IMR-90 (cell line): ENCODE results near the gene LIN52. TPM values are rescaled to one million over a fixed set of nuclear protein-coding genes. Genes with fewer than 3 reads are reported as not detected.

Experiments used
- ATAC-seq: fragments of 200-7000 bp; cut with Tn5 transposase; 2 replicates; pipeline ENCODE4 v1.9.1; 2020; ENCODE audit warnings: low read depth, mild to moderate bottlenecking, moderate library complexity
- BruUV-seq: library from RNA; stranded (reverse); fragments of 400-500 nt; replicated peaks from 2 replicates; lab custom pipeline; 2021; lab: Mats Ljungman, UMichigan
- CTCF ChIA-PET: fragments of 300-600 bp; formaldehyde crosslinking; extraction: SDS; loops from one replicate; lab custom pipeline; 2021; ENCODE audit warnings: antibody characterized with exemption; lab: Yijun Ruan, JAX
- POLR2A ChIA-PET: fragments of 300-600 bp; sonication (Branson Sonifier 250); formaldehyde crosslinking; loops from one replicate; lab custom pipeline; 2022; ENCODE audit warnings: antibody characterized with exemption; ENCODE audit not compliant: unreplicated experiment; lab: Charles Lee
- DNase-seq: peaks from one replicate; pipeline ENCODE4 v3.0.0; 2013
- H2AFZ ChIP-seq: replicated peaks from 2 replicates; pipeline ENCODE3; 2013; ENCODE audit warnings: low read length, mild to moderate bottlenecking; ENCODE audit not compliant: poor library complexity
- H2AK5ac ChIP-seq: 2 replicates; pipeline ENCODE4 v1.6.1; 2013; ENCODE audit warnings: low read depth, low read length, inconsistent platforms
- H2AK9ac ChIP-seq: replicated peaks from 2 replicates; pipeline ENCODE3; 2013; ENCODE audit warnings: mild to moderate bottlenecking, low read depth, low read length, moderate library complexity; ENCODE audit not compliant: poor library complexity
- H2BK120ac ChIP-seq: 2 replicates; pipeline ENCODE4 v1.6.1; 2013; ENCODE audit warnings: low read depth, low read length, inconsistent platforms
- H2BK15ac ChIP-seq: 3 replicates; pipeline ENCODE4 v1.6.1; 2013; ENCODE audit warnings: low read depth, low read length, inconsistent platforms
- H2BK20ac ChIP-seq: 2 replicates; pipeline ENCODE4 v1.6.1; 2013; ENCODE audit warnings: low read depth, mild to moderate bottlenecking, inconsistent platforms, low read length, moderate library complexity
- H2BK5ac ChIP-seq: 2 replicates; pipeline ENCODE4 v1.6.1; 2013; ENCODE audit warnings: mild to moderate bottlenecking, low read depth, low read length, inconsistent platforms; ENCODE audit not compliant: poor library complexity, severe bottlenecking
- H3K14ac ChIP-seq: replicated peaks from 2 replicates; pipeline ENCODE4 v1.6.1; 2013; ENCODE audit warnings: low read depth, low read length, inconsistent platforms
- H3K18ac ChIP-seq: 2 replicates; pipeline ENCODE4 v1.6.1; 2013; ENCODE audit warnings: low read depth, low read length, control low read depth
- H3K23ac ChIP-seq: 2 replicates; pipeline ENCODE4 v1.6.1; 2013; ENCODE audit warnings: low read depth, low read length, inconsistent platforms
- H3K27ac ChIP-seq: 2 replicates; pipeline ENCODE4 v1.5.1; 2013; ENCODE audit warnings: mild to moderate bottlenecking, control low read depth, low read length; ENCODE audit not compliant: insufficient read depth
- H3K27me3 ChIP-seq: 2 replicates; pipeline ENCODE4 v1.6.1; 2013; ENCODE audit warnings: low read length; ENCODE audit not compliant: control insufficient read depth, insufficient read depth
- H3K36me3 ChIP-seq: 2 replicates; pipeline ENCODE4 v1.6.1; 2013; ENCODE audit warnings: low read length, mixed read lengths; ENCODE audit not compliant: control insufficient read depth, insufficient read depth
- H3K4ac ChIP-seq: 2 replicates; pipeline ENCODE4 v1.6.1; 2013; ENCODE audit warnings: low read depth, low read length, inconsistent platforms
- H3K4me1 ChIP-seq: 2 replicates; pipeline ENCODE4 v1.6.1; 2013; ENCODE audit warnings: low read length, mixed read lengths; ENCODE audit not compliant: control insufficient read depth, insufficient read depth
- H3K4me2 ChIP-seq: 2 replicates; pipeline ENCODE4 v1.6.1; 2013; ENCODE audit warnings: low read depth, mild to moderate bottlenecking, control low read depth, low read length, moderate library complexity
- H3K4me3 ChIP-seq: 2 replicates; pipeline ENCODE4 v1.5.1; 2013; ENCODE audit warnings: low read depth, mild to moderate bottlenecking, control low read depth, low read length, moderate library complexity; ENCODE audit not compliant: insufficient read depth
- H3K56ac ChIP-seq: 2 replicates; pipeline ENCODE4 v1.6.1; 2013; ENCODE audit warnings: low read length, inconsistent platforms; ENCODE audit not compliant: insufficient read depth; ENCODE audit errors: extremely low read depth
- H3K79me1 ChIP-seq, 2 experiments: 2 replicates each; pipeline ENCODE4 v1.6.1; 2013; ENCODE audit warnings: low read length in 2 of 2, inconsistent platforms in 1 of 2, low read depth in 1 of 2
- H3K9ac ChIP-seq: 2 replicates; pipeline ENCODE4 v1.6.1; 2013; ENCODE audit warnings: low read depth, low read length, control low read depth
- H3K9me1 ChIP-seq: 2 replicates; pipeline ENCODE4 v1.6.1; 2013; ENCODE audit warnings: low read length, inconsistent platforms; ENCODE audit not compliant: insufficient read depth
- H3K9me3 ChIP-seq: 2 replicates; pipeline ENCODE4 v1.6.1; 2013; ENCODE audit warnings: low read length; ENCODE audit not compliant: control insufficient read depth, insufficient read depth
- H4K20me1 ChIP-seq: 2 replicates; pipeline ENCODE4 v1.6.1; 2013; ENCODE audit warnings: low read length, inconsistent platforms; ENCODE audit not compliant: insufficient read depth
- H4K5ac ChIP-seq: 2 replicates; pipeline ENCODE4 v1.6.1; 2013; ENCODE audit warnings: mild to moderate bottlenecking, low read depth, low read length, control low read depth
- H4K8ac ChIP-seq, 2 experiments: 2 replicates each; pipeline ENCODE4 v1.6.1; 2013; ENCODE audit warnings: low read depth in 2 of 2, low read length in 2 of 2, control low read depth in 1 of 2, inconsistent platforms in 1 of 2
- H4K91ac ChIP-seq: 2 replicates; pipeline ENCODE4 v1.6.1; 2013; ENCODE audit warnings: low read depth, low read length, inconsistent platforms; ENCODE audit not compliant: insufficient read depth
- BHLHE40 ChIP-seq: fragments of 150-350 bp; IDR thresholded peaks from 2 replicates; pipeline ENCODE4 v1.6.1; 2016; ENCODE audit warnings: mild to moderate bottlenecking, low read depth, low read length
- CEBPB ChIP-seq: IDR thresholded peaks from 2 replicates; pipeline ENCODE4 v1.6.1; 2012; ENCODE audit warnings: low read depth, low read length, improper control_type of control experiment
- CTCF ChIP-seq: conservative IDR thresholded peaks from 2 replicates; pipeline ENCODE4 v1.5.1; 2012; ENCODE audit warnings: mild to moderate bottlenecking, low read depth, low read length, improper control_type of control experiment
- FOS ChIP-seq: fragments of 150-350 bp; IDR thresholded peaks from 2 replicates; pipeline ENCODE4 v1.6.1; 2016; ENCODE audit warnings: low read depth, low read length
- MAFK ChIP-seq: IDR thresholded peaks from 2 replicates; pipeline ENCODE4 v1.6.1; 2012; ENCODE audit warnings: low read depth, low read length, improper control_type of control experiment
- MAZ ChIP-seq: IDR thresholded peaks from 2 replicates; pipeline ENCODE4 v1.6.1; 2012; ENCODE audit warnings: low read depth, mild to moderate bottlenecking, low read length, improper control_type of control experiment, moderate library complexity, borderline replicate concordance
- NFE2L2 ChIP-seq: fragments of 150-350 bp; IDR thresholded peaks from 2 replicates; pipeline ENCODE4 v1.6.1; 2016; ENCODE audit warnings: low read depth, mild to moderate bottlenecking, low read length
- POLR2A ChIP-seq: IDR thresholded peaks from 2 replicates; pipeline ENCODE4 v1.6.1; 2012; ENCODE audit warnings: mild to moderate bottlenecking, low read depth, low read length
- RAD21 ChIP-seq: IDR thresholded peaks from 2 replicates; pipeline ENCODE4 v1.6.1; 2012; ENCODE audit warnings: low read length, improper control_type of control experiment
- RCOR1 ChIP-seq: IDR thresholded peaks from 2 replicates; pipeline ENCODE4 v1.6.1; 2012; ENCODE audit warnings: mild to moderate bottlenecking, low read length, improper control_type of control experiment; ENCODE audit not compliant: insufficient replicate concordance
- RFX5 ChIP-seq: IDR thresholded peaks from 2 replicates; pipeline ENCODE4 v1.8.0; 2012; ENCODE audit warnings: low read depth, mild to moderate bottlenecking, low read length, moderate library complexity
- SMC3 ChIP-seq: fragments of 150-350 bp; IDR thresholded peaks from 2 replicates; pipeline ENCODE4 v1.6.1; 2016; ENCODE audit warnings: low read depth, mild to moderate bottlenecking, antibody characterized with exemption, low read length, moderate library complexity
- WGBS, 2 experiments: methylation state at CpG; one replicate each; pipeline versions ENCODE4 v1.1.5 to v1.1.7; 2013; ENCODE audit warnings: missing lambda C conversion rate in 2 of 2; ENCODE audit not compliant: insufficient read length in 1 of 2; ENCODE audit errors: extremely low coverage in 2 of 2; 5-methylcytosine and 5-hydroxymethylcytosine counted together
- dilution Hi-C: fragments of 300-500 bp; cut with HindIII; formaldehyde crosslinking; loops from one replicate; pipeline ENCODE4 v1.14.3; 2018; ENCODE audit warnings: low sequenced_read_pairs; ENCODE audit not compliant: unreplicated experiment
- in situ Hi-C: fragments of 300-500 bp; cut with MboI; formaldehyde crosslinking; loops from 3 replicates; pipeline ENCODE4 v1.14.3; 2019; ENCODE audit warnings: low sequenced_read_pairs, inconsistent platforms, mixed read lengths
- intact Hi-C: fragments of 100-400 bp; cut with micrococcal nuclease; formaldehyde crosslinking; loops from 2 replicates; pipeline ENCODE4 v1.10.0; 2022
- polyA plus RNA-seq, 3 experiments: library from polyadenylated mRNA; depleted of rRNA; stranded (reverse); fragments of >200 nt; gene quantifications; 2 replicates each; pipeline ENCODE4 v1.2.3, GENCODE V29; 2012; ENCODE audit warnings: low replicate concordance in 1 of 3
- total RNA-seq: library from RNA; depleted of rRNA; stranded (reverse); fragments of >200 nt; gene quantifications from 2 replicates; pipeline ENCODE4 v1.2.3, GENCODE V29; 2012
- TF ChIP-seq, protein P1 (sequence below): fragments of 150-350 bp; IDR thresholded peaks from 2 replicates; pipeline ENCODE4 v1.6.1; 2017; ENCODE audit warnings: mild to moderate bottlenecking, antibody characterized with exemption, low read length, low read depth

The LIN52 gene
- total and polyA plus RNA-seq, 2 of the 4 experiments (the other 2 are of a cell fraction), result 6.1 to 11.5 TPM

GRCh38 chr14:74127634-74128033, 42.9 kb downstream of the LIN52 start:
- Histone ChIP-seq H3K14ac (no peak overlapping the region), H3K4ac (no peak overlapping the region), H2AK5ac (no peak overlapping the region), H2BK5ac (no peak overlapping the region), H3K79me1 (no peaks in the 10 kb centered on the region), H3K18ac (no peak overlapping the region), H2BK120ac (no peak overlapping the region), H3K9me1 (no peaks in the 10 kb centered on the region), H3K27ac (no peak overlapping the region), H2AFZ (no peak overlapping the region), H3K4me2 (no peak overlapping the region), H2BK15ac (no peak overlapping the region), H3K9me3 (no peaks in the 10 kb centered on the region), H3K9ac (no peak overlapping the region), H3K56ac (no peak overlapping the region), H3K23ac (no peak overlapping the region), H4K5ac (no peak overlapping the region), H3K27me3 (no peaks in the 10 kb centered on the region), H3K4me1 (no peaks in the 10 kb centered on the region), H2BK20ac (no peak overlapping the region), H3K36me3 (peaks cover 1% of the 10 kb centered on the region; the same call in 1 of the 2 replicates), H4K8ac (no peak overlapping the region), H4K91ac (no peak overlapping the region), H4K20me1 (no peaks in the 10 kb centered on the region), H3K4me3 (no peak overlapping the region), H2AK9ac (no peak overlapping the region)
- DNase-seq, result no peak
- no TSS peak for BruUV-seq
- TF ChIP-seq RCOR1, result no peak
- TF ChIP-seq CEBPB, result no peak
- TF ChIP-seq POLR2A, result no peak
- TF ChIP-seq, protein P1, sequence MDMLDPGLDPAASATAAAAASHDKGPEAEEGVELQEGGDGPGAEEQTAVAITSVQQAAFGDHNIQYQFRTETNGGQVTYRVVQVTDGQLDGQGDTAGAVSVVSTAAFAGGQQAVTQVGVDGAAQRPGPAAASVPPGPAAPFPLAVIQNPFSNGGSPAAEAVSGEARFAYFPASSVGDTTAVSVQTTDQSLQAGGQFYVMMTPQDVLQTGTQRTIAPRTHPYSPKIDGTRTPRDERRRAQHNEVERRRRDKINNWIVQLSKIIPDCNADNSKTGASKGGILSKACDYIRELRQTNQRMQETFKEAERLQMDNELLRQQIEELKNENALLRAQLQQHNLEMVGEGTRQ, result no peak
- TF ChIP-seq NFE2L2, result no peak
- TF ChIP-seq BHLHE40, result no peak
- no peak for TF ChIP-seq SMC3
- TF ChIP-seq CTCF, result no peak
- no peak for TF ChIP-seq FOS
- TF ChIP-seq RAD21, result no peak
- no peak for TF ChIP-seq MAZ
- no peak for TF ChIP-seq RFX5
- no peak for TF ChIP-seq MAFK
- no peak for ATAC-seq
- dilution Hi-C loops, result no loop called here
- in situ Hi-C loops, result no loop called here
- intact Hi-C loops, result no loop called here
- ChIA-PET CTCF (no interaction called here), POLR2A (no interaction called here)
- no CpG with 5 or more reads among the region's 1 CpG for WGBS, 2 experiments
